ENCODE results near the gene RC3H1.
"Not testable (repeated sequence)": the region's sequence is repeated elsewhere in the genome, so short reads cannot be mapped to it uniquely, and the experiment has no call there.

The RC3H1 gene

GRCh38 chr1:173946380-173946921, 75.7 kb downstream of the RC3H1 start:
- no peak for DNase-seq (ENCODE audit: low read depth)

- DNase-seq (ENCODE audit: low read depth): no peak
These were observed 85.1 kb downstream of the RC3H1 start for GRCh38 chr1:173937062-173937461.

DNA sequence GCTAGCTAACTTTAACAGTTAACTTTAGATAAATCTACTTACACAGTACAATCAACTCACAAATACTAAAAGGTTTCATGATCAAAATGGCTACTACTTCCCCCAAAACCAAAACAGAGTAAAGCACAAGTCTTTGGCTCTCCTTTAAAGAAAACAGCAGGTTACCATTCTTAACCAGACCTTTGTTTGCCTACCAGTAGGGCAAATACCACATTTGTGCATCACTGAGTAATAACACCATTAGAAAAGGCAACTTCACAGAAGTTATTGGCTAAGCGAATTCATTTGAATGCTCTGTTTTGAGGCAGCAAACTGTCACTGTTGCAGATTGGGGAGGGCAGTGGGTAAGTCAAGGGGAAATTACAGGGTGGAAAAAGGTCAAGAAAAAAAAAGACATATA, 87.7 kb downstream of the RC3H1 start:
- DNase-seq (ENCODE audit: low read depth): no peak

- DNase-seq (ENCODE audit: low read depth): not testable (repeated sequence)
These were observed 91.6 kb downstream of the RC3H1 start for GRCh38 chr1:173930541-173930940.

GRCh38 chr1:173925306-173926242, 96.6 kb downstream of the RC3H1 start:
- no peak for DNase-seq (ENCODE audit: low read depth)

GRCh38 chr1:173920861-173921260, 101.3 kb downstream of the RC3H1 start:
- no peak for DNase-seq (ENCODE audit: low read depth)

- no peak for DNase-seq (ENCODE audit: low read depth)
These were observed 104.3 kb downstream of the RC3H1 start for GRCh38 chr1:173917635-173918493.

DNA sequence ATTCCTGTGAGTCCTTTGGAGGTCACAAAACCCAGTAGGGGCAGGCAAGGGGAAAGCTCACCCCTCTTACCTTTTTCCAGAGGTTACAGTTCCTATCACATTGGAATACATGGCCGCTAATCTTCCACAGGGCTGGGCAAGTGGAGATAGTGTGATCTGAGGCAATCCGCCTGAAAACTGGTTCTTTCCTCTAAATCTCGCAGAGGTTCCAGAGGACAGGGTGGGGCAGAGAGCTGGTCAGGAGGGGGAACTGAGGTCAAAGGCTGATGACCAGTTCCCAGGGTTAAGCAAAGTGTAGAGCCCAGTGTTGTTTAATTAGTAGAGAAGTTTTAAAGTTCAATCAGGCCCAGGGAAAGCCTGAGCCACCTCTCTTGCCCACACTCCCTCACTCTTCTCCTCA, 105.0 kb downstream of the RC3H1 start, which contains the start of gene SERPINC1:
SERPINC1 (minus strand) TSS at position 179 of the 400 bp plus-strand sequence; CDS start at position 111, 68 bp downstream.
- DNase-seq (ENCODE audit: low read depth): no peak

DNA sequence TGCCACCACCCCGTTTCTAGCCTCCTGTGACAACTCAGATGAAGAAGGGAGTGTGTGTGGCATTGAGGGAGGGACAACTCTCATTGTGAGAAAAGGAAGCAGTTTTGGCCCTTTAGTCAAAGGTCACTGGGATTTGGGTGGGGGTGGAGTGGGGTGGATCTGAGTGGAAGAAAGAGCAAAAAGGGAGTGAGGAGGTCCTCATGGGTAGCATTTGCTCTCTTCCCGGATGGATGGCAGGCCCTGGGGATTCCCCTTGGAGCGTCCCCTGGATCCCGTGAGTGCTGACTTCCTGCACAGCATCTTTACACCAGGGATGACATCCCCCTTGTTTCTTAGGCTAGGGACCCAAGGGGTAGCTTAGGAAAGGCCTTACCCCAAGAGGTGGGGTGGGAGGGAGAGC, 105.5 kb downstream of the RC3H1 start:
- DNase-seq (ENCODE audit: low read depth): no peak

DNA sequence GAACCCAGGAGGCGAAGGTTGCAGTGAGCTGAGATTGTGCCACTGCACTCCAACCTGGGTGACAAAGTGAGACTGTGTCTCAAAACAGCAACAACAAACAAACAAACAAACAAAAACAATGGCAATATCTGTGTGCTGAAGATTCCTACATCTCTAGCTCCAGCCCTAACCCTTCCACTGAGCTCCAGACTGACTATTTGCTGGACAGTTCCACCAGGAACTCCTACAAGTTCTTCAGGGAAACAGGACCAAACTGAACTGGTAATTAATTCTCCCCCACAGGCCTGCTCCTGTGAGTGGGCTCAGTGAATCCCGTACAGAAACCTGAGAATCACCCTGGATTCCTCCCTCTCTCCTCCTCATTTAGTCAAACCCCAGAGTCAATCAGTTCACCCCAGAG, 106.6 kb downstream of the RC3H1 start:
- DNase-seq (ENCODE audit: low read depth): no peak

DNA sequence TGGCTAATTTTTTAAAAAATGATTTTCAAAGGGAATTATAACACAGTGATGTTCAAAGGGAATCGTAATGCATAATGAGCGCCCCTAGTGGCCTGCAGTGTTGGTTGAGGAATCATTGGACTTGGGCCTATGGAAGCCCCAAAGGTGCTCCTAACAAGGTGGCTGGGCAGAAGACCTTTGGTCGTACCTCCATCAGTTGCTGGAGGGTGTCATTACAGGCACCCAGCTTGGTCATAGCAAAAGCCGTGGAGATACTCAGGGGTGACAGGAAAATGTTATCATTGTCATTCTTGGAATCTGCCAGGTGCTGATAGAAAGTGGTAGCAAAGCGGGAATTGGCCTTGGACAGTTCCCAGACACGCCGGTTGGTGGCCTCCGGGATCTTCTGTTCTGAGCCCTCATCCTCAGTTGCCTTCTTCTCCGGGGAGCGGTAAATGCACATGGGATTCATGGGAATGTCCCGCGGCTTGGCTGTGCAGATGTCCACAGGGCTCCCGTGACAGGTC, 107.7 kb downstream of the RC3H1 start:
- peak; percentile 1 for DNase-seq (ENCODE audit: low read depth)

DNA sequence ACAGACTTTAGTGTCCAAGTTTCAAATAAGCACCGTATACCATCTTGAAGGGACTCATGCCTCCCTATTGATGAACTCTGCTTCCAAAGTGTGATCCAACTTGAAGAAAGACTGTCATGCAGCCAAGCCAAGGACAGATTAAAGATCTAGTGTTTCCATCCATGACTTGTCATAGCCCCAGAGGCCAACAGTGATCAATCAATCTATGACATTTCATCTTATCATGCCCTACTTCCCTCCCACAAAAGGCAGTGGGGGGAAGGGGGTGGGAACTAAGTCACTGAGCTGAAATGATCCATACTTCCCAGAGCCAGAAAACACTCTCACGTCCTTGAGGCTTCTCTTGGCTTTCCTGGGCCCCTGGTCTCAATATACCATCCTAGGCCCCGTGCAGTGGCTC, 109.0 kb downstream of the RC3H1 start:
- no peak for DNase-seq (ENCODE audit: low read depth)

GRCh38 chr1:173903827-173904531, 118.2 kb downstream of the RC3H1 start:
- no peak for DNase-seq (ENCODE audit: low read depth)

GRCh38 chr1:173900992-173901391, 121.2 kb downstream of the RC3H1 start:
- DNase-seq (ENCODE audit: low read depth): no peak

DNA sequence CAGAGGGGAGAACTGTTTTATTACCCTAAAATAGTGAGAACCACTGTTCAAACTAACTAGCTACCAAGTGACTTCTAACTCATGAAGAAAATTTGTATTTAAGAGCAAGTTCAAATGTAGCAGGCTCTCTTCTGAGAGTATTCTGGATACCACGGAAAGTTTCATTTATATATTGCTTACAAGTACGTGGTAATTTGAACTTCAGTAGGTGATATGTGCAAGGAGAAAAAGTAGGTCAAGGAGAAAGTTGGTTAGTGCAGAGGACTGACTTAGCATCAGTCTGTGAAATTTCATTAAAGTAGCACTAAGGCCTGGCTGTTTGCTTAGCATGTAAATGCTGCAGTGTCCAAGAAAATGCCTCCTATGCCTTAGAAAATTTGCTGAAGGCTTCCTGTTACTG, 121.7 kb downstream of the RC3H1 start:
- no peak for DNase-seq (ENCODE audit: low read depth)

DNA sequence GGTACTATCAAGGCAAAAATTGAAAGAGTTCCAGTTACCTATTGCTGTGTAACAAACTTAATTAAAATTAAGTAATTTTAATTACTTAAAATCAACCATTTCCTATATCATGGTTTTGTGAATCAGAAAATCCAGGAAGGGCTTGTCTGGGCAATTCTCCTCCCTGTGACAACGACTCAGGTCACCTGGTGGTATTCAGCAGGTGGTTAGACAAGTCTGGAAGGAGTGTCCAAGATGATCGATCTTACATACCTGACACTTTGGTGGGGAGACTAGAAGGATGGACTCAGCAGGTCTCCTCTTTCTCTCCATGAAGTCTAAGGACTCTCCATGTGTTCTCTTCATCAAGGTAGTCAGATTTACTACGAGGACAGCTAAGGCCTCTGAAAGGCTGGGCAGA, 128.0 kb downstream of the RC3H1 start:
- DNase-seq (ENCODE audit: low read depth): no peak

GRCh38 chr1:173893611-173894010, 128.5 kb downstream of the RC3H1 start:
- no peak for DNase-seq (ENCODE audit: low read depth)

DNA sequence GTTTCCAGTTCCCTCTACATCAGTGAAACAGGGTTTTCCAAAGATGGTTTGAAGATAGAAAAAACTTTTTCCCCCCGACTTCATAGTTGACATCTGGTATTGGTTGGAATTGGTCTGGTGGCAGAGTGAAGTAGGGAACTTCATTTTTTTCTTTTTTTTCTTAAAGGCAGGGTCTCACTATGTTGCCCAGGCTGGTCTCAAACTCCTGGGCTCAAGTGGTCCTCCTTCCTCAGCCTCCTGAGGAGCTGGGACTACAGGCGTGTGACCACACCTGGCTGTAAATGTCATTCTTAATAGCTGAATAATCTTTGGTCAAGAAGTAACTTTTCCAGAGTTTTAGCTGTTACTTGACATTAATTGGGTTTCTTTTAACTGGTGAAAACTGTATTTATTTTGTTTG, 132.3 kb downstream of the RC3H1 start:
- no peak for DNase-seq (ENCODE audit: low read depth)

- DNase-seq (ENCODE audit: low read depth): no peak
These were observed 133.4 kb downstream of the RC3H1 start for GRCh38 chr1:173888749-173889148.

GRCh38 chr1:173887627-173888026, 134.5 kb downstream of the RC3H1 start:
- DNase-seq (ENCODE audit: low read depth): no peak

- DNase-seq (ENCODE audit: low read depth): no peak
These were observed 135.2 kb downstream of the RC3H1 start for GRCh38 chr1:173886746-173887611.

Measured in non-pigmented ciliary epithelial cell (primary cell).